ENCODE measurements around the gene ASCC1. TPM values are rescaled to one million over a fixed set of nuclear protein-coding genes. Genes with fewer than 3 reads are reported as not detected.
A peak's percentile ranks its signal among the peaks of the same experiment; 100 is the strongest.

Gene ASCC1
- total and polyA plus RNA-seq, 10 donors = 11.9 to 41.7 (median 33.8) TPM

- H3K9me3 ChIP-seq = no peaks in the 10 kb centered on the region
- peak; percentile 28 for DNase-seq
Observed at GRCh38 chr10:72076756-72077155, 139.3 kb downstream of the ASCC1 start.

GRCh38 chr10:72075376-72076115, 140.5 kb downstream of the ASCC1 start:
- Histone ChIP-seq H3K9me3 (no peaks in the 10 kb centered on the region), H3K27me3 (replicated peaks in 1 of 7) (no peaks in the 10 kb centered on the region), H3K4me1 (peaks cover 6 to 75% (median 38%) of the 10 kb centered on the region in 6 donors), H3K36me3 (peaks cover 0 to 44% (median 10%) of the 10 kb centered on the region in 6 donors), H3K27ac (peak overlapping the region in 1 of 8 donors; percentile 21), H3K4me3 (no peak overlapping the region)
- 64 to 77% (median 74%) methylated on average over 10 to 12 of the region's 12 CpGs for WGBS, 5 donors
- TF ChIP-seq CTCF (IDR thresholded peaks at IDR 0.05 in 8 of 11, conservative IDR thresholded peaks at IDR 0.05 in 3 of 11) (no peak), POLR2AphosphoS5 (IDR thresholded peaks at IDR 0.05) (peak in 1 of 3 donors; percentile 9), POLR2A (IDR thresholded peaks at IDR 0.05) (no peak)
- intact Hi-C loops (cut with DNase I; ENCODE audit: low total_unique reads) = no loop called here
- DNase-seq = peak; percentile 54

More at GRCh38 chr10:72076756-72077155, 139.3 kb downstream of the ASCC1 start:
- Histone ChIP-seq H3K36me3 (peaks cover 0 to 32% (median 7%) of the 10 kb centered on the region in 6 donors), H3K4me1 (peaks cover 6 to 84% (median 47%) of the 10 kb centered on the region in 6 donors), H3K27ac (no peak overlapping the region), H3K27me3 (replicated peaks in 1 of 7) (no peaks in the 10 kb centered on the region), H3K4me3 (no peak overlapping the region)
- 59 to 73% (median 67%) methylated on average over 5 of the region's 5 CpGs for WGBS, 5 donors
- TF ChIP-seq POLR2A (IDR thresholded peaks at IDR 0.05) (no peak), CTCF (IDR thresholded peaks at IDR 0.05 in 8 of 11, conservative IDR thresholded peaks at IDR 0.05 in 3 of 11) (no peak), POLR2AphosphoS5 (IDR thresholded peaks at IDR 0.05) (no peak)
- intact Hi-C loops (cut with DNase I; ENCODE audit: low total_unique reads) = no loop called here

- peak; percentile 48 for DNase-seq
- intact Hi-C loops (cut with DNase I; ENCODE audit: low total_unique reads) = no loop called here
- H3K4me1 ChIP-seq = peaks cover 0 to 75% (median 33%) of the 10 kb centered on the region in 6 donors
- no peaks in the 10 kb centered on the region for H3K27me3 ChIP-seq (replicated peaks in 1 of 7)
- H3K4me3 ChIP-seq = no peak overlapping the region
- H3K27ac ChIP-seq = peak overlapping the region in 1 of 8 donors; percentile 21
- H3K36me3 ChIP-seq = peaks cover 0 to 52% (median 10%) of the 10 kb centered on the region in 6 donors
- TF ChIP-seq CTCF (IDR thresholded peaks at IDR 0.05 in 8 of 11, conservative IDR thresholded peaks at IDR 0.05 in 3 of 11) = no peak
- TF ChIP-seq POLR2A (IDR thresholded peaks at IDR 0.05) = no peak
- TF ChIP-seq POLR2AphosphoS5 (IDR thresholded peaks at IDR 0.05) = peak in 1 of 3 donors; percentile 10
- no peaks in the 10 kb centered on the region for H3K9me3 ChIP-seq
- 66 to 88% (median 74%) methylated on average over 18 of the region's 18 CpGs for WGBS, 5 donors
Observed at GRCh38 chr10:72074574-72075375, 141.3 kb downstream of the ASCC1 start.

Data from spleen (tissue), 11 donors.